Stimulated activated effector memory CD8-positive, alpha-beta T cell treated with anti-CD3 and anti-CD28 coated beads, Interleukin-12 subunit alpha, Interleukin-12 subunit beta, amount 100 ng/mL, for 72 hours (primary cell): Measurements from ENCODE around the gene RAP1GAP2.

ENCODE experiments used
- ATAC-seq: fragments of 150-1000 bp; cut with Tn5 transposase; 2 replicates; pipeline ENCODE4 v1.10.0; 2021
- DNase-seq, 2 donors: peaks; one replicate each; pipeline ENCODE4 v3.0.0; 2021 to 2022; ENCODE audit warnings: low spot score in 2 of 2
- H3K27ac Mint-ChIP-seq: one replicate; pipeline ENCODE4 v1.8.0; 2022; ENCODE audit warnings: mild to moderate bottlenecking, mixed read lengths
- H3K36me3 Mint-ChIP-seq: one replicate; pipeline ENCODE4 v1.8.0; 2022; ENCODE audit warnings: mild to moderate bottlenecking, mixed read lengths
- H3K4me1 Mint-ChIP-seq: one replicate; pipeline ENCODE4 v1.8.0; 2022; ENCODE audit warnings: mixed read lengths
- H3K4me3 Mint-ChIP-seq: one replicate; pipeline ENCODE4 v1.8.0; 2022; ENCODE audit warnings: mild to moderate bottlenecking, mixed read lengths
- H3K9me3 Mint-ChIP-seq: one replicate; pipeline ENCODE4 v1.8.0; 2022; ENCODE audit warnings: mixed read lengths

Gene RAP1GAP2

GRCh38 chr17:2796164-2797125 is at the start of gene RAP1GAP2:
RAP1GAP2 (plus strand) TSS chr17:2796438; CDS start chr17:2796528, 90 bp downstream.
- H3K4me1 Mint-ChIP-seq, result peaks cover 88% of the 10 kb centered on the region
- peak within 1 kb of the TSS; percentile 81 for H3K4me3 Mint-ChIP-seq
- peaks cover 2% of the 10 kb centered on the region for H3K36me3 Mint-ChIP-seq
- no peaks in the 10 kb centered on the region for H3K9me3 Mint-ChIP-seq
- H3K27ac Mint-ChIP-seq, result peak within 1 kb of the TSS; percentile 46
- ATAC-seq (peak; percentile 72), DNase-seq (peak; percentile 28 to 73)

DNA sequence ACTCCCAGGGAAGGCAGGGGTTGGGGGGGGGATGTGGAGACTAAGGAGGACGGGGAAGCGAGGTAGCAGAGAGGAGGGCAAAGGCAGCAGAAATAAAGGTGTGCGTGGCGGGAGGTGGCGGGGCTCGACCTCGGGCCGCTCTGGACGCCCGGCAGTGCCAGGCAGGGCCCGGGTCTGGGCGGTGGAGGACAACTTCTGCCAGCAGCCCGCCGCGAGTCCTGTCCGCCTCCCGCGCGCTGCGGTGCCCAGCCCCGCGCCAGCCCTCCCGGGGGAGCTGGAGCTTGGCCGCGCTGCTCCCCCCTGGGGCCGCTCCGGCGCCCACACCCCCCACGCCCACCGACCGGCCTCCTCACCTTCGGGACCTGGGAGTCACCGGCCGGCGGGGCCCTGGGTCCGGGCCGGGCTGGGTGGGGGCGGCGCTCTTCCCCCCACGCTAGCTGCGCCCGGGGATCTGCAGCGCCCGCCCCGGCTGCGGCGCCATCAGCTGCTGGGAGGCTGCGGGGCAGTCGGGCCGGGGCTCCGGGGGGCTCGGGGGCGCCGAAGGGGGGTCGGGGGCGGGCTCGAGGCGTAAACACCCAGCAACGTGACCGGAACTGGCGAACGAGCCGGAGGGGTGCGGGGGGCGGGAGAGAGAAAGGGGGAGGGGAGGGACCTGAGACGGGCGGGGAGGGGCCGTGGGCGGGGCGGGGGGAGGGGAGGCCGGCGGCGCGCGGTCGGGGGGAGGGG is 47.0 kb upstream of the RAP1GAP2 start, which contains the start of gene CCDC92B:
Gene CCDC92B, minus strand, starts transcription at position 595 of the 726 bp plus-strand sequence. CDS start 14,507 bp downstream, outside the sequence.
- Mint-ChIP-seq H3K27ac (no peak within 1 kb of the TSS), H3K4me1 (no peaks in the 10 kb centered on the region), H3K9me3 (no peaks in the 10 kb centered on the region), H3K4me3 (peak within 1 kb of the TSS; percentile 14), H3K36me3 (no peaks in the 10 kb centered on the region)
- DNase-seq, result no peak
- ATAC-seq, result no peak

- DNase-seq, result peak; percentile 79 to 87
- Mint-ChIP-seq H3K9me3 (no peaks in the 10 kb centered on the region), H3K36me3 (no peaks in the 10 kb centered on the region), H3K27ac (no peak overlapping the region), H3K4me1 (no peaks in the 10 kb centered on the region), H3K4me3 (no peak overlapping the region)
- peak; percentile 94 for ATAC-seq
These were observed 46.5 kb upstream of the RAP1GAP2 start for GRCh38 chr17:2749784-2750181.

GRCh38 chr17:2750721-2751120 is 45.5 kb upstream of the RAP1GAP2 start:
- Mint-ChIP-seq H3K27ac (no peak overlapping the region), H3K4me1 (no peaks in the 10 kb centered on the region), H3K9me3 (no peaks in the 10 kb centered on the region), H3K36me3 (no peaks in the 10 kb centered on the region), H3K4me3 (no peak overlapping the region)
- DNase-seq (no peak), ATAC-seq (no peak)

DNA sequence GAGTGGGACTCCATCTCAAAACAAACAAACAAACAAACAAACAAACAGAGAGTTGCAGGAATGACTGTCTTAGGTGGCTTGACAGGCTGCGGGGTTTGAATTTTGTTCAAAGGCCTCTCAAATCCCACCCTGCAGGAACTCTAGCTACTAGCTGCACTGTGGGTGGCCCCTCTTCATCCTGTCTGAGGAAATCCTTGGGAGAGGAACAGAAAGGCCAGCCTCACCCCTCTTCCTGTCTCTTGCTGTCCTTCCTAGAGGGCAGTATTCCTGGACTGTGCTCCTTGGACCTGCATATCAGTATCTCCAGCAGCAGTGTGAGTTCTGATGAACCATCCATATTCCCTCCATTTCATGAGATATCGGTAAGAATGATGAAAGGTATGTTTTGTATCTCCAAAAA is 44.7 kb upstream of the RAP1GAP2 start:
- Mint-ChIP-seq H3K9me3 (no peaks in the 10 kb centered on the region), H3K27ac (no peak overlapping the region), H3K4me3 (no peak overlapping the region), H3K36me3 (no peaks in the 10 kb centered on the region), H3K4me1 (no peaks in the 10 kb centered on the region)
- no peak for ATAC-seq
- DNase-seq, result no peak

DNA sequence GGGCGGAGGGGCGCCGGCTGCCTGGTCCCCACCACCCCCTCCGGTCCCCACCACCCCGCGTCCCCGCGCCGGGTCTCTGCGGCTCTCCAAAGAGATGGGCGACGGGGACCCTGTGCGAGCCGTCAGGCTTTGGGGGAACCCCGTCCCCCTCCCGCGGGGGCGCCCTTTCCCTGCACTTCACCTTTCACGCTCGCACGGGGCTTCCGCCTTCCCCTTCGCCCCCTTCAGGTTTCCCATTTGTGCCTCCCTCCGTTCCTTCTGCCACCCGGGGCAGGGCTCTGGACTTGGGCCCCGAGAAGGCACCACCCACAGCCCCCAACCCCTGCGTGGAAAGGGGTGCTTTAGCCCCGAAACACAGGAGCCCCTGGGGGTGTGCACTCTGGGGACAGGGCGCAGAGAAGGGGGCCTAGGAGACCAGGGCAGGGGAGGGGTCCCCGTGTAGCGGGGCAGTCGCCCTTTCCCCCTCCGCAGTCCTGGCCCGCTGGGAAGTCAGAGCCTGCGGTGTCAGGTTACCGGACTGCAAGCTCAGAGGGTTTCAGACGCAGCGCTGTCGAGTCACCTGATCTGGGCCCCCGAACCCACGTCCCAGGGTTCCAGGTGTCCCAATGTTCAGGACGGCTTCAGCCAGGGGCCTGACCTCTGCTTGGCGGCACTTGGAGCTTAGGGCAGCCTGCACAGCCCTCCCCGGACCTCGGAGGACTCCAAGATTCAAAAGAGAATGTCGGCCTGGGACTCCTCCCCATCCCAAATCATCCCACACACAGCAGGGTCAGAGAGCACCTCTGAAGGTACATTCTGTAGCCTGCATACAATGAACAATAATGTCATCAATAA is 40.1 kb upstream of the RAP1GAP2 start:
- ATAC-seq (peak; percentile 16), DNase-seq (no peak)
- Mint-ChIP-seq H3K27ac (no peak overlapping the region), H3K36me3 (no peaks in the 10 kb centered on the region), H3K4me1 (no peaks in the 10 kb centered on the region), H3K4me3 (peak overlapping the region; percentile 43), H3K9me3 (no peaks in the 10 kb centered on the region)

- Mint-ChIP-seq H3K4me3 (no peak overlapping the region), H3K27ac (no peak overlapping the region), H3K9me3 (no peaks in the 10 kb centered on the region), H3K4me1 (no peaks in the 10 kb centered on the region), H3K36me3 (no peaks in the 10 kb centered on the region)
- no peak for ATAC-seq
- no peak for DNase-seq
These were observed 37.4 kb upstream of the RAP1GAP2 start for GRCh38 chr17:2758870-2759269.

DNA sequence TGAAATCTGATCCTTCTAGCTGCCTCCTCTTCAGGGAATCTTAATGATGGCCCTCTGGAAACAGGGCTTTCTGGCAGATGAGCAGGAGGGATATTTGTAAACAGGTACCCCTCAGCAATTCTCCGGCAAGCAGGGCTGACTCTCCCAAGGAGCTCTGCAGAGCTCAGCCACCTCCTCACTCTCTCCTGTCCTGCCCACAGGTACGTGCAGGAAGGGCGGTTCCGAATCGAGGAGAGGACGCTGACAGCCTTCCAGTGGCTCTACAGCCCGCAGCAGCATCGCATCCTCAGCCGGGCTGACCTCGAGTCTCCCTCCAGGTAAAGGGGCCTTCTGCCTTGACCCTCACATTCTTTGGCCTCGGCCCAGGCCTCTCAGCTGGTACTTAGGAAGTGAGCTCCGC is 26.1 kb upstream of the RAP1GAP2 start:
- no peak overlapping the region for H3K27ac Mint-ChIP-seq
- no peaks in the 10 kb centered on the region for H3K36me3 Mint-ChIP-seq
- H3K9me3 Mint-ChIP-seq, result no peaks in the 10 kb centered on the region
- ATAC-seq (no peak), DNase-seq (no peak)
- H3K4me1 Mint-ChIP-seq, result no peaks in the 10 kb centered on the region
- H3K4me3 Mint-ChIP-seq, result no peak overlapping the region

GRCh38 chr17:2775206-2775605 is 21.0 kb upstream of the RAP1GAP2 start:
- H3K4me3 Mint-ChIP-seq, result peak overlapping the region; percentile 41
- no peak for ATAC-seq
- DNase-seq, result no peak
- no peak overlapping the region for H3K27ac Mint-ChIP-seq
- H3K36me3 Mint-ChIP-seq, result no peaks in the 10 kb centered on the region
- H3K4me1 Mint-ChIP-seq, result peaks cover 17% of the 10 kb centered on the region
- no peaks in the 10 kb centered on the region for H3K9me3 Mint-ChIP-seq

DNA sequence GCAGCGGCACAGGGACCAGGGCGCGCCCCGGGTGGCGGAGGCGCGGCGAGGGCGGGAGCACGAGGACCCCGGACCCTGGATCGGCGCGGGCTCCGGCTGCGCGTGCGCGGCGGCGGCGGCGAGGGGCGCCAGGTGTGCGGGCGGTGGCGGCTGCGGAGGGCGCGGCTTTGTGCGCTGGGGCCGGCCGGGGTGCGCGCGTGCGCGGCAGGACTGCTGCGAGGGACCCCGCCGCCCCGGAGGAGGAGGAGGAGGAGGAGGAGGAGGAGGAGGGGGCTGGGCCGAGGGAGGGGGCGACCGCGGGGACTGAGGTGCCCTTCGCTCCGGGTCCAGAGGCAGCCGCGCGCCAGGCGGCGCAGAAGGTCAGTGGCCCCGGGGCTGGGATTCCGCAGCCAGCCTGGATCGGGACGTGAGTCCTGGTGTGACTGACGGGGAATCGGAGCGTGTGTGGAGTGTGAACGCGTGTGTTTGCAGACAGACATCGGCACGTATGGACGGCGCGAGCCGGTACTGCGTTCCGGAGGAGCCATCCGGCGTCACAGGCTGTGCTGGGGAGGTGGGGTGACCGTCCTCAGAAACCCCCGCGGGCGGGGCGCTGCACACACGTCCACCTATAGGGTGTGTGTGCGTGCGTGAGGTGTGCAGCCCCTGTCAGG is 19.5 kb upstream of the RAP1GAP2 start:
- no peak for DNase-seq
- peaks cover 24% of the 10 kb centered on the region for H3K4me1 Mint-ChIP-seq
- ATAC-seq, result peak; percentile 61
- H3K36me3 Mint-ChIP-seq, result no peaks in the 10 kb centered on the region
- H3K4me3 Mint-ChIP-seq, result peak overlapping the region; percentile 41
- no peaks in the 10 kb centered on the region for H3K9me3 Mint-ChIP-seq
- no peak overlapping the region for H3K27ac Mint-ChIP-seq

DNA sequence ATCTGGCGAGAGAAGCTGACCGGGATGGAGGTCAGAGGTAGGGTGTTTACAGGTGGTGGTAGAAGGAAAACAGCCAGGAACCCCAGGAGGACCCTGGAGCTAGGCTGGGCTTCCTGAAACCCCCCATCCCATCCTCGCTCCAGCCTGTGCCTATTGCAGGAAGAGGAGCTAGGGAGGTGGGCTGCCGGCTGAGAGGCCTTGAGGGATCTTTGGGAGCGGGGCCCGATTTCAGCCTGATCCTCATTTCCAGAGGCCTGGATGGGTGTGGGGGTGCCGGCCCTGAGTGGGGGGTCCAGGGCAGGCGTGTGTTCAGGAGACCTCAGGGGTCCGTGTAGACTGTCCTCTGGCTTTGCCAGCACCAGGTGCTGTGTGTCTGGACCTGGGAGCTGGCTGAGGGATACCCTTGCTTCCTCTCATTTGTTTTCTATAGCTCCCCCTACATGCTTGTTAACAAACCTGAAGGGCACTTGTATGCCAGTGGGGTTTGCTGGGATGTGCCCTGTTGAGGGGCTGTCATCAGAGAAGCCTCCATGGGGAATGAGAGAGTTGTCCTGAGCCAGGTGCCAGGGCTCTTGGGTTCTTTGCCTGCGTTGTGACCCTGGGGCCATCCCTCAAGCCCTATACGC is 18.9 kb upstream of the RAP1GAP2 start:
- Mint-ChIP-seq H3K4me3 (peak overlapping the region; percentile 39), H3K36me3 (no peaks in the 10 kb centered on the region), H3K27ac (no peak overlapping the region), H3K9me3 (no peaks in the 10 kb centered on the region), H3K4me1 (peaks cover 24% of the 10 kb centered on the region)
- DNase-seq (no peak), ATAC-seq (no peak)

GRCh38 chr17:2778489-2778888 is 17.7 kb upstream of the RAP1GAP2 start:
- Mint-ChIP-seq H3K4me3 (no peak overlapping the region), H3K4me1 (peaks cover 24% of the 10 kb centered on the region), H3K9me3 (no peaks in the 10 kb centered on the region), H3K27ac (no peak overlapping the region), H3K36me3 (no peaks in the 10 kb centered on the region)
- ATAC-seq, result no peak
- no peak for DNase-seq

DNA sequence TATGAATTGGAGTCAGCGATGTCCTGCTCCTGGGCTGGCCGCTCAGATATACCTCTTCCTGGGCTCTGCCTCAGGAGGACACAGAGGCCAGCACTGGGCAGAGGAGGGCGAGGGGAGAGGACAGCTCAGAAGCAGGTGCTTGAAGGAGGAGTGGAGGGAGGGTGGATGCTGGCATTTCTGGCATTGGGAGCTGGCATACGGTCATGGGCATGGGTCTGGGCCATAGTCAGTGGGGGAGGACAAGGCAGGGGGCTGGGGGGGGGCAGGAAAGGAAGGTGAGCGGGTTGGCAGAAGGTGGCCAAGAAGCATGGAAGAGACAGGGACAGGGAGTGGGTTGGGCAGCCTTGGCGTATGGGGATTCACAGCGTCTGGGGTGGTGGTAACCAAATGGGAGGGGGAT is 16.7 kb upstream of the RAP1GAP2 start:
- no peak overlapping the region for H3K27ac Mint-ChIP-seq
- H3K4me1 Mint-ChIP-seq, result peaks cover 24% of the 10 kb centered on the region
- H3K9me3 Mint-ChIP-seq, result no peaks in the 10 kb centered on the region
- H3K4me3 Mint-ChIP-seq, result no peak overlapping the region
- no peak for ATAC-seq
- DNase-seq, result no peak
- no peaks in the 10 kb centered on the region for H3K36me3 Mint-ChIP-seq

GRCh38 chr17:2780256-2780655 is 16.0 kb upstream of the RAP1GAP2 start:
- ATAC-seq, result no peak
- H3K27ac Mint-ChIP-seq, result no peak overlapping the region
- no peaks in the 10 kb centered on the region for H3K36me3 Mint-ChIP-seq
- no peak overlapping the region for H3K4me3 Mint-ChIP-seq
- no peak for DNase-seq
- peaks cover 24% of the 10 kb centered on the region for H3K4me1 Mint-ChIP-seq
- H3K9me3 Mint-ChIP-seq, result no peaks in the 10 kb centered on the region
